Right renal cortex interstitium (tissue), 3 donors: ENCODE results near the gene LSP1. TPM values are rescaled to one million over a fixed set of nuclear protein-coding genes. Genes with fewer than 3 reads are reported as not detected.
"Not testable (repeated sequence)": the region's sequence is repeated elsewhere in the genome, so short reads cannot be mapped to it uniquely, and the experiment has no call there.

Experiments
- DNase-seq, 3 donors: peaks; one replicate each; pipeline ENCODE4 v3.0.0-alpha.2; 2013; ENCODE audit warnings: low read depth in 3 of 3, low spot score in 2 of 3
- polyA plus RNA-seq, 3 donors: library from polyadenylated mRNA; unstranded; fragments of 120-200 nt; gene quantifications; one replicate each; pipeline ENCODE4 v1.2.1, GENCODE V29; 2013; ENCODE audit not compliant: insufficient read length in 3 of 3

The LSP1 gene
- polyA plus RNA-seq, 3 donors = 4.2 to 4.8 (median 4.8) TPM

- DNase-seq = no peak
Measured at GRCh38 chr11:1862588-1863351, 9.9 kb downstream of the LSP1 start.

DNA sequence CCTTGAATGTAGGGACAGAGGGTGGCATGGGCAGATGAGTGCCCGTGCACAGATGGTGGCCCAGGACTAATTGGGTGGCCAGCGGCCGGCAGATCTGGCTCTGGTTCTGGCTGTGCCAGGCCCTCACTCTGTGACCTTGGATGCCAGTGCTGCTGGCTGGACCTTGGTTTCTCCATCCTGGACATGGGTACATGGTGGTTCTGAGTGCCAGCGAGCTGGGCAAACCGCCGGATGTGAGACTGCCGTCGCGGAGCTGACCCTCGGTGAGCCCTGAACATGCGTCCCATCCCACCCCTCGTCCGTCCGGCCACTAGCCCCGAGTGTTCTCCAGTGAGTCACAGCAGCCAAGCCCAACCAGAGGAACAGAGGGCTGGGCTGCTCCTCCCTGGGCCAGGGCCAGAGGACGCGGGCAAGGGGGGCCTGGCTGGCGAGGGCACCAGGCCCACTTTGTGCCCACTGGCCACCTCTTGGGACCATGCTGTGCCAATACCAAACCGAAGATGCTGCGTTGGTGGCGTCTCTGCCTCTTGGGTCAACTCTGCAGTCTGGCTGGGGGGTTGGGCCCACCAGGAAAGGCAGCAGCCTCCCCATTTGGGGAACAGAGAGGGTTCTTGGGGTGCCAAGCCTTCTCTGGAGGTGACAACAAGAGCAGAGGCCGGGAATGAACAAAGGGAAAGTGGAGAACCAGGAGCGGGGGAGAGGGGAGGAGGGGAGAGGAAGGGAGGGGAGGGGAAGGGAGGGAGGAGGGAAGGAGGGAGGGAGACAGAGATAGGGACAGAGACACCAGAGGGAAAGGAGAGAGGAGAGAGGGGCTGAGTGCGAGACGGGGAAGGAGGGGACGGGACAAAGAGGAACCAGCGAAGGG lies 10.7 kb downstream of the LSP1 start:
- DNase-seq = peak in 2 of 3 donors; percentile 59 to 72

- no peak for DNase-seq
Measured at GRCh38 chr11:1864231-1864630, 11.3 kb downstream of the LSP1 start.

DNA sequence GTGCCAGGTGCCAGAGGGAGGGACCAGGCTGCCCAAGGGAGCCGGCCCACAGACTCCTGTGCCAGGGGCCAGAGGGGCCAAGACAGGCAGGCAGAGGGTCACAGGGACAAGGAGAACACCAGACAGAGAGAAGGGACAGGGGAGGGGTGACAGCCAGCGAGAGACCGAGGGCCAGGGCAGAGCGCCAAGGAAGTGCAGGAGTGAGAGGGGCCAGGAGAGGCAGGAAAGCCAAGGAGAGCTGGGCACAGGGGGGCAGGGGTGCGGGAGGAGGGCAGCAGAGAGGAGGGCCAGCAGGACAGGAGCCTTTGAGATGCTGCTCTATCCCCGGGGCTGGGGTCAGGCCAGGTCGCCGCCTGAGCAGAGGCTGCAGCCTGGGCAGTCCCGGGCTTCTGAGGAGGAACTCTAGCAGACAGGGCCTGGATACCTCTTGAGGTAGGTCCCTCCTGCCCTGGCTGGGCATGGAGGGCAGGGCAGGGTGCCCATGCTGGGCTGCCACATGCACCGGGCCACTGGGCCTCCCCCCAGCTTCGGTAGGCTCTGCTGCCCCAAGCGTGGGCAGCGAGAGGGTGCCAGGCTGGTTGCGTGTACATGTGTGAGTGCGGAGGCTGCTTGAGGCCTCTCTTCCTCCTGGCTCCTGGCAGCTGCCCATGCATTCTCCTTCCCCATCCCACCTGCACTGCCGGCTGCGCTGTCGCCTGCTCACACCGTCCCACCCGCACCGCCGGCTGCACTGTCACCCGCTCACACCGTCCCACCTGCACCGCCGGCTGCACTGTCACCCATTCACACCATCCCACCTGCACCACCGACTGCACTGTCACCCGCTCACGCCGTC lies 12.2 kb downstream of the LSP1 start:
- no peak for DNase-seq

- DNase-seq = no peak
Measured at GRCh38 chr11:1866226-1866625, 13.3 kb downstream of the LSP1 start.

GRCh38 chr11:1866776-1867175 lies 13.9 kb downstream of the LSP1 start:
- no peak for DNase-seq

DNA sequence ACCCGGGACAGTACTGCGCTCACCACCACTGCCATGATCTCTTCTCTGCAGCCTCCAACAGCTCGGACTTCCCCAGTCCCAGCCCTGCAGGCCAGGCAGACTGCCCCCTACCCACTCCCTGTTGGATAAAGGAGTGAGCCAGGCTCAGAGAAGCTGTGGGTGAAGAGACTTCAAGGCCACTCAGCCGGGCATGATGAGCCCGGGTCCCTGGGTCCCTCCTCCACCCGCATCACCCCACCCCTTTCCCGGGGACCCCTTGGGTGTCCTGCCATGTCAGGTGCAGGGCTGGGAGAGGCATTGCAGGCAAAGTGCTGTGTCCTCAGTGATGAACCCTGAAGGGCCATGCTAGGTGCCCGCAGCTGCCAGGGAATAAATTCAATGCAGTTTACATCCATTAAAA lies 14.5 kb downstream of the LSP1 start:
- no peak for DNase-seq

DNA sequence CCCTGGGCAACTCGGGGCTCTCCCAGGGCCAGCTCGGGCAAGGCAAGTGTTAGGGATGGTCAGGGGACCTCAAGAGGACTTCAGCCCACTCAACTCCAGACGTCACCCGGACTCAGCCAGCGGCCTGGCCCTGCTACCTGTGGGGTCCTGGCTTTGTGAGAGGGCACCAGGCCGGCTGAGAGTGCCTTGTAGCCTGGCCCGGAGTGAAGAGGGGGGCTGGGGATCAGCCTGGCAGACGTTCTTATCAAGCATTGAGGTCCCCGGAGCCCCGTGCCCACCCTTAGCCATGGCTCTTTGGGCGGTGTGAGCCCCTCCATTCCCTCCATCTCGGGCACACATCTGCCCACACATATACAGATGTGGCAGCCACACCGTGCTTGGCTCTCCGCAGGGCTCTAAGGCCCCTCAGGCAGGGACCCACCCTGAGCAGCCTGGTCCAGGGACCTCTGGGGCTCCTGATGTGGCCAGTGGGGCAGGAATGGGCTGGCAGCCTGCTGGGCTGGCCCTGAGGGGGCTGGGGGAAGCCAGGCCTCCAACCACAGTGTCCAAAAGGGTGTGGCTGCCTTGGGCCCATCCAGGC lies 15.3 kb downstream of the LSP1 start:
- DNase-seq = no peak

- no peak for DNase-seq
Measured at GRCh38 chr11:1868636-1869291, 15.9 kb downstream of the LSP1 start.

DNA sequence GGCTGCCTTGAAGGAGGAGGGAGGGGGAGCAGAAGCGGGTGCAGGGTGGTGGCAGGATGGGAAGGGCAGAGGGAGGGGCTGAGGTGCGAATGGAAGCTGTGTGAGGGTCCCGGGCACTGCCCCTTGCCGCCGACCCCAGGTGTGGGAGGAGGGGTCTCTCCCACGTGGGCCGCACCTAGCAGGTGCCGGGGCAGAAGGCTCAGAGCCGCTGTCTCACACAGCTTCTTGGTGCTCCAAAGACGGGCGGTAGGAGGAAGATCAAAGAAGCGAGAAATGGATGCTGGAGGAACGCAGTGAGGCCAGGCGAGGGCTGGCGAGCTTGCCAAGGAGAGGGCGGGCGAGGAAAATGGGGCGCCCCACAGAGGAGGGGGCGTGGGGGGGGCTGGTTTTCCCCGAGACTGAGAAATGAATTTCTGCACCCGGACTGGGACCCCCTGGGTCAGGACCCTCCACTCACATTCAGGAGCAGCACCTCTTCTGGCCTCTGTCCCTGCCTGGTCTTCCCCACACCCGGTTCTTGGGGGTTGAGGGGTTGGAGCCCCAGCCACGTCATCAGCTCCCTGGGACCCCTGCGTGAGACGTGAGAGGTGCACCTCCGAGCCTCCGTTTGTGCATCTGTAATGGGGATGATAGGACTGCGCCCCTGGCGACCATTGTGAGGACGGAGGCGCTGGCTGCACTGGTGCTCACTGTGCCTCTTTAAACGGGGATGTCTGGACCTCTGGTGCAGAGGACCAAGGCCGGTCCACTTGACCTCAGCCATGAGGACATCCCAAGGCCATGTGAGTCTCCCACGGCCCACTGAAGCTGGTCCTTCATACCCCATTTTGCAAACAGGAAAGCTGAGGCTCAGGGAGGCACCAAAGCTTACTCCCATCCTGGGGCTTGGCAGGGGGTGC lies 16.8 kb downstream of the LSP1 start:
- DNase-seq = no peak

- no peak for DNase-seq
Measured at GRCh38 chr11:1870326-1870696, 17.4 kb downstream of the LSP1 start.

DNA sequence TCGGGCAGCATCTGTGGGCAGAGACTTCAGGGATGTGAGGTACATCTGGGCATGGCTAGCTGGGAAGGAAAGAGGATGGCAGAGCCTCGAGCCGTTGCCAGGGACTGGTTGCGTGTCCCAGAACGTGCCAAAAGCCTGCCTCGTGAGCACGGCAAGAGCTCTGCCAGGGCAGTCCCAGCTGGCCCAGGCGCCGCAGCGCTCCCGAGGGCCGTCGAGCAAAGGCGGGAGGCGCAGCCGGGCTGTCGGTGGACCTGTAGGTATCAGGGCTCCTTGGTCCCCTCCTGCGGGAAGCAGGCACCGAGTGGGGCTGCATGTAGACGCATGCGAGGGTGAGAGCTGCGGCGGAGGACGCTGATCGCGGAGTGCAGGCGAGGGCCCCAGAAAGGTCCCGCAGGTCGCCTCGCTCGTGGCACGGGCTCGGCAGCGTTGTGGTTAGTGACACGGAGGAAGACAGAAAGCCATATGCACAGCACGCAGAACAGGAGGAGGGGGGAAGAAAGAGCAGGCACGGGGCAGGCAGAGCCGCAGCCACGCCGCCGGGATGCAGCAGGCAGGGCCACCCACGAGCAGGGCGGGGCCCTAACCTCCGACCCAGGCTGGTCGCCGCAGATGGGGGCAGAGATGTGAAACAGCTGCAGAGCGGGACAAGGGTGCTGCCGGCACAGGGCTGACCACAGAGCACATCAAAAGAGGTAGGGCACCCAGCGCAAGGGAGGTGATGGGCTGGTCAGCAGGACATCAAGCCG lies 18.0 kb downstream of the LSP1 start:
- no peak for DNase-seq

DNA sequence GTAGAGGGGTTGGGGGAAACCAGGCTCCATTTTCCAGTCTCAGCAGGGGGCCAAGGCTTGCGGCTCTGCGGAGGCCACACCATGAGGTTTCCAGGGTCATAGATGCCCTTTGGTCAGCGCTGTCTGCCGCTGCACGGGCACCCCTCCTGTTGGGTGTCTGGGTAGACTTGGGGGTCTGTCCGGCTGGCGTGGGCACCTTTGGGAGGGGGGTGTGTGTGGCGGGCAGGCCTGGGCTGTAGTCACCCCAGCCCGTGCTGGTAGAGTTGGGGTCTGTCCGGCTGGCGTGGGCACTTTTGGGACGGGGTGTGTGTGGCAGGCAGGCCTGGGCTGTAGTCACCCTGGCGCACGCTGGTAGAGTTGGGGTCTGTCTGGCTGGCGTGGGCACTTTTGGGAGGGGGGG lies 18.6 kb downstream of the LSP1 start:
- no peak for DNase-seq

- no peak for DNase-seq
Measured at GRCh38 chr11:1872267-1872985, 19.5 kb downstream of the LSP1 start.

- DNase-seq = peak in 2 of 3 donors; percentile 62 to 82
Measured at GRCh38 chr11:1873048-1873812, 20.3 kb downstream of the LSP1 start.

- not testable (repeated sequence) for DNase-seq
Measured at GRCh38 chr11:1873813-1874150, 20.9 kb downstream of the LSP1 start.

- DNase-seq = not testable (repeated sequence)
Measured at GRCh38 chr11:1874441-1875092, 21.7 kb downstream of the LSP1 start.
